ENCODE data around the gene MED12.
"Not testable (repeated sequence)": the region's sequence is repeated elsewhere in the genome, so short reads cannot be mapped to it uniquely, and the experiment has no call there.

The MED12 gene

DNA sequence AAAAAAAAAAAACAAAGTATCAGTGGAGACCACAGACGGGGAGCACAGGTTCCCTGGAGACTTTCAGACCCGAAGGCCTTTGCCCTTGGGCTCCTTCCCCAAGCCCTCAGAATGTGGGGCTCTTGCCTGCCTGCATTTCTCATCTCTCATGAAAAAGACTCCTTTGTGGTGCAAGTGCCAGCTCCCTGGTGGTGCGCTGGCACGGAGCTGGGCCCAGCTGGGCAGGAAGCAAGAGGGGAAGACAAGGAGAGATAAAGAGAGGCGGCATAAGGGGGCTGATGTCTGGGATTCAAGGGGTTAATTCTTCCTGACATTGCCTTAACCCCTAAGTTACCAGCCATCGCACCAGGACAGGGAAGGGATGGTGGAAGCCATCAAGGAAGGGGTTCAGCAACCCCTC, 48.1 kb downstream of the MED12 start:
- no peak for DNase-seq

DNA sequence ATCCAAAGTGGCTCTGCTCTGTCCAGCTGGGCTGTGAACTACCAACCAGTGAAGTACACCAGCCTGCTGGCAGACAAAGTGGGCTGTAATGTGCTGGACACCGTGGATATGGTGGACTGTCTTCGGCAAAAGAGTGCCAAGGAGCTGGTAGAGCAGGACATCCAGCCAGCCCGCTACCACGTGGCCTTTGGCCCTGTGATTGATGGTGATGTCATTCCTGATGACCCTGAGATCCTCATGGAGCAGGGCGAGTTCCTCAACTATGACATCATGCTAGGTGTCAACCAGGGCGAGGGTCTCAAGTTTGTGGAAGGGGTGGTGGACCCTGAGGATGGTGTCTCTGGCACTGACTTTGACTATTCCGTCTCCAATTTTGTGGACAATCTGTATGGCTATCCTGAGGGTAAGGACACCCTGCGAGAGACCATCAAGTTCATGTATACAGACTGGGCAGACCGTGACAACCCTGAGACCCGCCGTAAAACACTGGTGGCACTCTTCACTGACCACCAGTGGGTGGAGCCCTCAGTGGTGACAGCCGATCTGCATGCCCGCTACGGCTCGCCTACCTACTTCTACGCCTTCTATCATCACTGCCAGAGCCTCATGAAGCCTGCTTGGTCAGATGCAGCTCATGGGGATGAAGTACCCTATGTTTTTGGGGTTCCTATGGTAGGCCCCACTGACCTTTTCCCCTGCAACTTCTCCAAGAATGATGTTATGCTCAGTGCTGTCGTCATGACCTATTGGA, 48.8 kb downstream of the MED12 start:
- no peak for DNase-seq

DNA sequence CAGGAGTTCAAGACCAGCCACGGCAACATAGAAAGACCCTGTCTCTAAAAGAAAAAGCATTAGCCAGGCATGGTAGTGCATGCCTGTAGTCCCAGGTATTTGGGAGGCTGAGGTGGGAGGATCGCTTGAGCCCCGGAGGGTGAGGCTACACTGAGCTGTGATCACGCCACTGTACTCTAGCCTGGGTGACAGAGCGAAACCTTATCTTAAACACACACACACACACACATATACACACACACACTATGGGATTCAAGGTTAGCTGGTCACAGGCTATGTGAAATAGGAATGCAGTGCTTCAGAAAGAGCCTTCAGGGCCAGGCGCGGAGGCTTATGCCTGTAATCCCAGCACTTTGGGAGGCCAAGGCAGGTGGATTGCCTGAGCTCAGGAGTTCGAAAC, 49.7 kb downstream of the MED12 start:
- no peak for DNase-seq

DNA sequence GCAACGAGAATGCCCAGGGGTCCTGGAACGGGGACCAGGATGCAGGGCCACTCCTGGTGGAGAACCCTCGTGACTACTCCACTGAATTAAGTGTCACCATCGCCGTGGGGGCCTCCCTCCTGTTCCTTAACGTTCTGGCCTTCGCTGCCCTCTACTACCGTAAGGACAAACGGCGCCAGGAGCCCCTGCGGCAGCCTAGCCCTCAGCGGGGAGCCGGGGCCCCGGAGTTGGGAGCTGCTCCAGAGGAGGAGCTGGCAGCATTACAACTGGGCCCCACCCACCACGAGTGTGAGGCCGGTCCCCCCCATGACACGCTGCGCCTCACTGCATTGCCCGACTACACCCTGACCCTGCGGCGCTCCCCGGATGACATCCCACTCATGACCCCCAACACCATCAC, 51.2 kb downstream of the MED12 start:
- no peak for DNase-seq

DNA sequence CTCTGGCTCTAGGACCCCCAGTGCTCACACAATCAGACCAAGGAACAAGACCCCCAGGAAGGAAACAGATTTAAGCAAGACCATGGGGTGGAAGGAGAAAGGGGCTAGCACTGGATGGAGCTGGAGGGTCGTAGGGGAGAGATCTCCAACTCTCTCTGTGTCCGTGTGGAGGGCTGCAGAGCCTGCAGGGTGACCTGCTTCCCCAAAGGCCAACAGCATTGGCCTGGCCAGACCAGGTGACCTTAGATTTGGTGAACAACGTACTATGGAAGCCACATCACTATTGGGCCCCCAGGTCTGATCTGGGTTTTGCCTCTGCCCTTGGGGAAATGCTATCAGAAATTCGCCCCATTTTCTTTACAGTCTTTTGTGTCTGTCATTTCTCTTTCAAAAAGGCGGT, 52.3 kb downstream of the MED12 start:
- no peak for DNase-seq

DNA sequence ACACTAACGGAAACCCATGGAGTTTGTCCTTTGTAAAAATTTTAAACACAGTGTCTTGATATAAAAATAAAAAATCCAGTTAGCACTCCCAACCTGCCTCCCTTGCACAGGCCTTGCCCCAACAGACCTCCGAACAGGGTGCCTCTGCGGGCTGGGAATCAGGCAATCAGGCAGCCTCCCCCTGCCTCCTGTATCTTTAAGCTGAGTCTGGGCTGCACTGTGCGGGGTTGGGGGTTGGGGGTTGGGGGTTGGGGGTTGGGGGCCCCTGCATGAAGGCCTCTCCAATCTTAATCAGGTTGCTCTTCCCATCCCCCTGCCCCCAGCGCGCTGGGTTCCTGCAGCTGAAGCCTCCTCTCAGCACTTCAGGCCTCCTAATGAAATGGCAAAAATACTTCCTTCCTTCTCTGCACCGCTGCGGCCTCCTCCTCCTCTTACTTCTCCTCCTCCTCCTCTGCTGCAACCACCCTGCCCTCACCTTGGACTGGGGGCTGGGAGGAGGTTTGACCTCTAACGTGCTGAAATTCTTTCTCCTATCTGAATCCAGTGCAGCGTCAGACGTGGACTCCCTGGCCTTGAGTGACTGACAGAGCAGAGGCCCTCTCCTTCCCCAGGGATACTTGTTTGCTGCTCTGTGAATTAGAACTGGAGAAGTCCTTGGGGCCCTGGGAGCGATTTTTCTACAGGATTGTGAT, 52.9 kb downstream of the MED12 start:
- DNase-seq, result no peak

DNA sequence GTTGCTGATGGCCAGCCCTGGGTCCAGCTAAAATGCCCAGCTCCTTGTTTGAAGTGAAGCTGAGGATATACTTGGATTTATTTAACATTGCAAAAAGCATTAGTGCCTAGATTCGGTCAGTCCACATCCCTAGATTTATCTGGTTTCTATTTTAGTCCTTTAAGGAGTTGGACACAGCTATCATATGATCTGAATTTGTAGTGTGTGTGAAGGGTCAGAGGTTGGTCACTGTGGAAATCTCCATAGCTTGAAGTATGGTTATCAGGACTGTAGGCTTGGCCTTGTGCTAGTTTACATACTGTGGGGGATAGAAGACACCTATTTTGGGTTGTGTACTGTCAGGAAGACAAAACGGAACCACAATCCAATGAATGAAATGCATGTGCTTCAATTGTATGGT, 55.0 kb downstream of the MED12 start:
- DNase-seq, result no peak

DNA sequence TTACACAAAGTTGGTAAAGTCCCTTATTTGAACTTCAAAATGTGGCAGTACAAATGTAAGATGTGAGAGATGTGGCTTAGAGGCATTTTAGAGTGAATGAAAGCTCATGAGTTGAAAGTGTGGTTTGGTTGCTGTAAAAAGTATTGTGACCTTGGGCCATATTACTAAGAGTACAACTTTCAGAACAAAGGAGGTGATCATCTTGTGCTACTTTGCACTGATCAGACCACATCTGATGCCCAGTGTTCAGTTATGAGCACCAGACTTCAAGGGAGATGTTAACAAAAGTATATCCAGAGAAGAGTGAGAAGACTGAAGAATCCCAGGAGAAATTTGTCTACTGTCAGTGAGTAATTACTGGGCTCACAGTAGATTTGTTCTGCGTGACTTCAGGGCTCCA, 56.4 kb downstream of the MED12 start:
- DNase-seq, result no peak

DNA sequence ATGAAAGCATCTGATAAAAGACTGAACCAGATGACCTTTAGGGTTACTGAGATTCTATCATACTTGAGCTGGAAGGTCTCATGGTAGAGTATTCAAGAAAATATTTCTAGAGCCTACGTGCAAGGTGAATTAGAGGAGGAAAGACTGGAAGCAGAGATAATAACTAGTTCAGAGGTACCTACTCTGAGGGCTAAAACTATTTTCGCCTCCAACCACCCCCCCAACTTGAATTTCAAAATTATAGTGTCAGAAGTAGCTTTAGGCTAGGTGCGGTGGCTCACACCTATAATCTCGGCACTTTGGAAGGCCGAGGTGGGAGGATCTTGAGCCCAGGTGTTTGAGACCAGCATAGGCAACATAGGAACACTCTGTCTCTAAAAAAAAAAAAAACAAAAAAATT, 57.1 kb downstream of the MED12 start:
- DNase-seq, result no peak

DNA sequence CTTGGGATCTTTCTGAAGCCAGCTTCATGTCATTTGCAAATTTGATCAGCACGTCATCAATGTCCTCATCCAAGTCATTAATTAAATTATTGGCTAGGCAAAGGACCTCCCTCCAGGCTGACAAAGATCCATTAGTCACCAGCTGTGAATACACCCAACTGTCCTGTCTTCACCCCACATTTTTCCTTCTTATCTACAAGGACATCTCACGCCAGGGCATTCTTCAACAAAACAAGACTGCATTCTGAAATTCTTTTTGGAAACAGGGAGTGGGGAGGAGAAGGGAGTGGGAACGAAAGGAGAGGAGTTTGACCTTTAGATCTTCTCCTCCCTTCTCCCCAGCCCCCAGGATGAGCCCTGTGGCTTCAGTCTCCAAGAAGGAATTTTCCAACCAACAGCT, 58.9 kb downstream of the MED12 start:
- DNase-seq, result no peak

DNA sequence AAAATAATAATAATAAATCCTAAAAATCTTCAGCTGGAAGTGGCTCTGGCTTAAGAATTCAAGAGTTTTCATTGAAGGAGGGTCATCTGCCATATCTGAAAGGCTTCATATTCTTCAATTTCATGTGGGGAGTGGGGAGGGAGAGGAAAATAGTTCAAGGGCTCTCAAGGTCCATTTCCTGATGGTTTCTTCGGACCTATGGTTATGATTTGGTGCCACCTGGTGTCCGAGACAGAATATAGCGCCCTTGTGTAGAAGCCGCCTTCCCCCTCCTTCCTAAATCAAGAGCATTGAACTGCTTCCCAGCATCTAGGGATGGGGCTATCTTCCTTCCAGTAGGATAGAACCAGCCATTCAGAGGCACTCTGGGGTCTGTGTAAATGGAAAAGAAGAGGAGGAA, 60.5 kb downstream of the MED12 start:
- DNase-seq, result peak; percentile 22

DNA sequence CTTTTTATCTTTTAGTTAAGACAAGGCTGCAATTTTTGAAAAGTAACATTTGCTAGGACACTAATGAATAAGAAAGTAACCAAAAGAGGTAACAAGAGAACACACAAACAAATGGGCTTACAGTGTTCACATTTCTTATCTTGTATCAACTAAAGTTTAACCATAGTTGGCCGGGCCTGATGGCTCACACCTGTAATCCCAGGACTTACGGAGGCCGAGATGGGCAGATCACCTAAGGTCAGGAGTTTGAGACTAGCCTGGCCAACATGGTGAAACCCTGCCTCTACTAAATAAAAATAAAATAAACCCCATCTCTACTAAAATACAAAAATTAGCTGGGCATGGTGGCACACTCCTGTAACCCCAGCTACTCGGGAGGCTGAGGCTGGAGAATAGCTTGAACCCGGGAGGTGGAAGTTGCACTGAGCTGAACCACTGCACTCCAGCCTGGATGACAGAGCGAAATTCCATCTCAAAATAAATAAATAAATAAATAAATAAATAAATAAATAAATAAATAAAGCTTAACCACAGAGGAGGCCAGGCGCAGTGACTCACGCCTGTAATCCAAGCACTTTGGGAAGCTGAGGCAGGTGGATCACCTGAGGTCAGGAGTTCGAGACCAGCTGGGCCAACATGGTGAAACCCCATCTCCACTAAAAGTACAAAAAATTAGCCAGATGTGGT, 62.3 kb downstream of the MED12 start:
- DNase-seq, result not testable (repeated sequence)

DNA sequence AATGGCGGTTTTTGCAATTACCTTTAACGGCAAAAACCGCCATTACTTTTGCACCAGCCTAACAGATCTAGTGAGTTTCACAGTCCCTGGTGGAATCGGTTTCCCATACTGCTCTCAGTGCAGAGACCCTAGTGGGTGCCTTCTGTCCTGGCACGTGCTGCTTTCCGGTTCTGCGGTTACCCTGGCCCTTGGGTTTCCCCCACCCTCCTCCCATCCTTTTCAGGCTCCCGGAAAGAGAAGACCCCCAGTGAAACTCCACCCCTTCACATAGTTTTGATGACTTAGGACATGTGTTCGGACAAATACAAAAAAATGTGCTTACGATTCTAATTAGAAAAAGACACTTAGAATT, 63.1 kb downstream of the MED12 start:
- DNase-seq, result no peak

DNA sequence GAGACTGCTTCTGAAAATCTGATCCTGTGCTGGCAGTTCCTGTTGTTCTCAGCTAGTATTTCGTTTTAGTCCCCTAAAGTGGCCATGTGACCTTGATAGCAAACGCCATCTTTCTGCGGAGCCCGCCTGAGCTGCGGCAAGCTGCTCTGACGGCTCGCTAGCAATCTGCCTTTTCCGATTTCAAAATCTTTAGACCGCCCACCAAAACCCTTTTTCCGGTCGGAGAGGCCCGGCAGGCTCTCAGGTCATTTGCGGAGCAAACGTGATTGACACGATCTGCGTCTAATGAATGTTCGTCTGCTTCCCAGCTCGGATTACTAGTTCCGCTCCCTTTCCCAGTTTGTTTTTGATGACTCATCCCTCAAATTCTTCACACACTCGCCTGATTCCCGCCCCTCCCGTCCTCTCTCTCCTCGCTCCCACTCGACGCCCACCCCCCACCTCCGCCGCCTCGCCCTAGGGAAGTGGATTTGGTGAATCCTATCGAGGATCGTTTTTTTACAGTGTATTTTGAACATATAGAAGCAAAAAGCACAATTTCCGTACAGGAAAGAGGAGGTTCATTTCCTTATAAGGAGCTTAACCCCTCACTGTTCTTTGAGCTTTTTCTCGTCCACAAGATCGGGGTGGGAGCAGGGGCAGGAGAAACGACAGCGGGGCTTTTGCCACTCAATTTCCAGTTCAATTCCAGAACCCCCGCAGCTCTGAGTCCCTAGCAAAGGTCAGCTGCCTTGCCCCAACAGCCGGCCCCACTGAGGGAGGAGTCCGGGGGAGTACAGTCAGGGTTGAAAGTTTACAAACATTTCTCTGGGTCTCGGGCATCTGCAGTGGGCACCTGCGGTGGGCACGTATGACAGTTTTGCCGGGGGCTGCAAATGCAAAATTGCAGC, 63.8 kb downstream of the MED12 start:
- DNase-seq, result peak; percentile 95

DNA sequence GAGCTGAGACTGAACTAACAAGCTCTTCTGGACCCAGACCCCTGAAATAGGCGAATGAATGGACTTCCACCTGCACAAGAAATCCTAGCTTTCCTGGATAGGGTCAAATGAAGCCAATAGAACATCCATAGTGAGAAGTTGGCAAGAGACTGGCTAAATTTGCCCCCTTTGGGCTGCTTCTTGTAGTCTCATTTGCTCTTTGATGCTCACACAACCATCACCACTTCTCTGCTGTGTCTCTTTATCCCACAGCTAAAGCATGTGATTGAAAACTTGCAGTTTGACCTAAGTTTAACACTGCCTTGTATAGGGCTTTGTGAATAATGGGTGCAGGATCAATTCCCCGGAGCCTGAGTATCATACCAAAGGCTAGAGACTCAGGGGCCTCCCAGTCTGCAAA, 64.5 kb downstream of the MED12 start:
- DNase-seq, result no peak

DNA sequence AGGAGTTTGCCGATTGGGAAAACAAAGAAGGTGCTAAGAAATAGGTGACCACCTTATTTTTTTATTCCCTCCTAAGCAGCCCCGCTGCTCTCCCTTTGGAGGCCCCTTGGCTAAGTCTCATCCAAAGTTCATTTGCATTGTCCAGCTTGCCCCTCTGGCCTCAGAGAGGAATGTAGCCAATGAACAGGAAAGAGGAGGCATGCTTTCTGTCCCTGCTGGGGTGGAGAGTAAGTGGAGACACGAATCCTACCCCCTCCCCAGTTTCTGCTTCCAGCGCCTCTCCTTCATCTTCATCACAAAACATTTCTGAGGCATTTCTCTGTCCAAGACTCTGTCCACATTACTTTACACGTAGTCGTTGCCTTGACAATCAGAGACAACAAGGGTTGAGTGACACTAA, 64.9 kb downstream of the MED12 start:
- DNase-seq, result no peak

DNA sequence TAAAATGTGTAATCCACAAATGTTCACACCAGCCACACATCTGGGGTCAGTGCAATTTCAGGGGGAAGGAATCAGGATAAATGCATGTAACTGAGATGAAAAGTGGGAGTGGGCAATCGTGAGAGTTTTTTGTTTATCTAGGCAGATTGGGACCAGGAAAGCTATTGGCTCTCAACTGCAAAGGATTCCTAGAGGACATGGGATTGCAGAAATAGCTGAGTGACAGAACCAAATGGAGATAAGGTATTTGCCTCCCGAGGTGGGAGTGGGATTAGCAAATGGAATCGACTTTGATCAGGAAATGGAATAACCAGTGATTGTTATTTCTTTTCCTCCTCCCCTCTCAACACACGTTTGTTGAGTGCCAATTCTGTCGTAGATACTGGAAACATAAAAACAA, 65.7 kb downstream of the MED12 start:
- DNase-seq, result no peak

DNA sequence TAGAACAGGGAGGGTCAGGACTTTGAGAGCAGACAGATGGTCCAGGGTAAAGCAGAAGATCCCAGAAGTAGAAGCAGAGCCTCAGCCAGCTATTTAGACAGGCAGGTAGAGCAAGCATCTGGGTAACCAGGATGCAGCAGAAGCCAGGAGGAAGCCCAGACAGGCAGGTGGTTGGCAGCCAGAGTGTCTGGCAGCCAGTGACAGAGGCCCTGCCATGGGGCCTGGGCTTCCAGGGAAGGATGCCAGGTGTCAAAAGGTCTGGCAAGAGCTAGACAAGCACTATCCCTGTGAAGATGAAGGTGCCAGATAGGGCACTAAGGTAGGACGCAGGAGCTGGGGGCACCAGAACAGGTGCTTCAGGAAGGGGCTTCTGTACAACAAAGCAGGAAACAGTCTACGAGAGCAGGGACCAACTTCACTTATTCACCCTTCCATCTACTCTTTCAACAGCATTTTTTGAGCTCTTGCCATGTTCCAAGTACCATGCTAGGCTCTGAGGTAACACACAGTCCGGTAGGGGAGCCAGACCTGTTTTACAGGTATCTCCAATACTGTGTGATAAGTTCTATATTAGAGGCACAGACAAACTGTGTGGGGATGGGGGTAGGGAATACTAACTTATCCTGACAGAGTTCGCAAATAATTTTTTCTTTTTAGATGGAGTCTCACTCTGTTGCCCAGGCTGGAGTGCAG, 66.6 kb downstream of the MED12 start:
- no peak for DNase-seq

DNA sequence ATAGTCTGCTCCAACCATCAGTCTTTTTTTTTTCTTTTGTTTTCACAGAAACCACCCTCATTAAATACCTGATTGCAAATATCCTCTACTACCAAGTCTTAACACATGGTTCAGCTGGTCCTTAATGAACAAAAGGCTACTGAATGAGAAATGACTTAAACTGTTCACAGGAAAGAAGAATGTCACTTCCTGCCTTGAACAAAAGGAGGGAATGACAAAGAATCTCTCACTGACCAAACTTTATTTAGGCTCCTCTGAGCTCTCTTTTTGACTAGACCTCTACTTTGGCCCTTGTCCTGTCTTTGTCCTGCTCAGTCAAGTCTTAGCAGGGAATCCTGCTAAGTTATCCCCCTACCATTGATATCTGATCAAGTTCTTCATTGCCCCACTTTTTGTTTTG, 72.9 kb downstream of the MED12 start:
- DNase-seq, result no peak
